Neural progenitor cell (in vitro differentiated cells): ENCODE results near the gene TOM1. TPM values are rescaled to one million over a fixed set of nuclear protein-coding genes. Genes with fewer than 3 reads are reported as not detected.

Experiments used
- DNase-seq: peaks from one replicate; pipeline ENCODE4 v3.0.0-alpha.2; 2016; ENCODE audit warnings: low spot score
- H2AFZ ChIP-seq: fragments of 200-600 bp; sonication (generic); replicated peaks from 2 replicates; pipeline ENCODE4 v1.6.1; 2016; ENCODE audit warnings: antibody characterized with exemption
- H3F3A ChIP-seq: fragments of 200-600 bp; sonication (generic); 2 replicates; pipeline ENCODE4 v1.6.1; 2016; ENCODE audit warnings: antibody characterized with exemption, low read depth
- H3K27ac ChIP-seq: fragments of 200-600 bp; sonication (generic); 2 replicates; pipeline ENCODE4 v1.5.1; 2016; ENCODE audit warnings: mild to moderate bottlenecking
- H3K27me3 ChIP-seq: fragments of 200-600 bp; sonication (generic); 2 replicates; pipeline ENCODE4 v1.6.1; 2016; ENCODE audit warnings: mild to moderate bottlenecking, moderate library complexity
- H3K36me3 ChIP-seq: fragments of 200-600 bp; sonication (generic); 2 replicates; pipeline ENCODE4 v1.5.1; 2016
- H3K4me1 ChIP-seq: fragments of 200-600 bp; sonication (generic); 2 replicates; pipeline ENCODE4 v1.6.1; 2016; ENCODE audit warnings: mixed run types
- H3K4me2 ChIP-seq: fragments of 200-600 bp; sonication (generic); 2 replicates; pipeline ENCODE4 v1.6.1; 2016
- H3K4me3 ChIP-seq: fragments of 200-600 bp; sonication (generic); 2 replicates; pipeline ENCODE4 v1.5.1; 2016
- H3K79me2 ChIP-seq: fragments of 200-600 bp; sonication (generic); 2 replicates; pipeline ENCODE4 v1.6.1; 2016; ENCODE audit warnings: low read depth
- H3K9ac ChIP-seq: fragments of 200-600 bp; sonication (generic); 2 replicates; pipeline ENCODE4 v1.6.1; 2016
- H3K9me3 ChIP-seq: fragments of 200-600 bp; sonication (generic); 2 replicates; pipeline ENCODE4 v1.5.1; 2016; ENCODE audit warnings: low read depth
- H4K20me1 ChIP-seq: fragments of 200-600 bp; sonication (generic); 2 replicates; pipeline ENCODE4 v1.6.1; 2016; ENCODE audit warnings: low read depth
- H3K27ac Mint-ChIP-seq: 3 replicates; pipeline ENCODE4 v1.8.0; 2021; ENCODE audit warnings: mixed read lengths
- H3K27me3 Mint-ChIP-seq: 2 replicates; pipeline ENCODE4 v1.8.0; 2022; ENCODE audit warnings: low read depth, mild to moderate bottlenecking, inconsistent platforms, moderate library complexity, mixed read lengths; ENCODE audit not compliant: insufficient read depth
- H3K36me3 Mint-ChIP-seq: 3 replicates; pipeline ENCODE4 v1.8.0; 2021; ENCODE audit warnings: mixed read lengths
- H3K4me1 Mint-ChIP-seq: 3 replicates; pipeline ENCODE4 v1.8.0; 2021; ENCODE audit warnings: mixed read lengths
- H3K4me3 Mint-ChIP-seq: 3 replicates; pipeline ENCODE4 v1.8.0; 2021; ENCODE audit warnings: mild to moderate bottlenecking, moderate library complexity, mixed read lengths
- H3K9me3 Mint-ChIP-seq: 3 replicates; pipeline ENCODE4 v1.8.0; 2020; ENCODE audit warnings: mixed read lengths
- CTCF ChIP-seq: fragments of 200-600 bp; sonication (generic); IDR thresholded peaks from 2 replicates; pipeline ENCODE4 v1.5.1; 2017; ENCODE audit warnings: antibody characterized with exemption, mild to moderate bottlenecking
- EZH2 ChIP-seq: fragments of 200-600 bp; sonication (generic); IDR thresholded peaks from 2 replicates; pipeline ENCODE4 v1.6.1; 2017; ENCODE audit warnings: antibody characterized with exemption, mild to moderate bottlenecking, moderate library complexity
- EZH2phosphoT487 ChIP-seq: fragments of 200-600 bp; sonication (generic); IDR thresholded peaks from 2 replicates; pipeline ENCODE4 v1.6.1; 2017; ENCODE audit warnings: antibody characterized with exemption
- total RNA-seq: library from RNA; depleted of rRNA; stranded (reverse); fragments of >200 nt; gene quantifications from 2 replicates; pipeline ENCODE4 v1.2.3, GENCODE V29; 2015; ENCODE audit warnings: low replicate concordance

TOM1 gene
- total RNA-seq, 1 donor from 2014 or later, result 28.6 TPM

GRCh38 chr22:35354068-35354467, 54.4 kb downstream of the TOM1 start:
- no peaks in the 10 kb centered on the region for H3K9me3 Mint-ChIP-seq
- Histone ChIP-seq H3K4me3 (no peak overlapping the region), H3K9ac (no peak overlapping the region), H3K9me3 (no peaks in the 10 kb centered on the region), H3K79me2 (no peaks in the 10 kb centered on the region), H3K27me3 (peaks cover 10% of the 10 kb centered on the region), H2AFZ (no peak overlapping the region), H3F3A (peaks cover 28% of the 10 kb centered on the region), H3K4me2 (no peak overlapping the region), H4K20me1 (no peaks in the 10 kb centered on the region), H3K4me1 (peaks cover 15% of the 10 kb centered on the region), H3K36me3 (no peaks in the 10 kb centered on the region), H3K27ac (no peak overlapping the region)
- no peak overlapping the region for H3K4me3 Mint-ChIP-seq
- peaks cover 9% of the 10 kb centered on the region for H3K27me3 Mint-ChIP-seq
- TF ChIP-seq EZH2phosphoT487 (no peak), EZH2 (no peak), CTCF (no peak)
- no peak overlapping the region for H3K27ac Mint-ChIP-seq
- H3K4me1 Mint-ChIP-seq, result peaks cover 26% of the 10 kb centered on the region
- DNase-seq, result no peak
- H3K36me3 Mint-ChIP-seq, result no peaks in the 10 kb centered on the region

GRCh38 chr22:35357883-35358621, 58.4 kb downstream of the TOM1 start:
- Histone ChIP-seq H2AFZ (no peak overlapping the region), H3K9me3 (no peaks in the 10 kb centered on the region), H3K27ac (no peak overlapping the region), H3K27me3 (no peaks in the 10 kb centered on the region), H3K4me3 (no peak overlapping the region), H3K79me2 (no peaks in the 10 kb centered on the region), H3K9ac (no peak overlapping the region), H3K36me3 (no peaks in the 10 kb centered on the region), H3F3A (no peaks in the 10 kb centered on the region), H4K20me1 (no peaks in the 10 kb centered on the region), H3K4me2 (no peak overlapping the region), H3K4me1 (no peaks in the 10 kb centered on the region)
- H3K9me3 Mint-ChIP-seq, result no peaks in the 10 kb centered on the region
- DNase-seq, result no peak
- H3K4me3 Mint-ChIP-seq, result no peak overlapping the region
- peaks cover 4% of the 10 kb centered on the region for H3K4me1 Mint-ChIP-seq
- H3K27me3 Mint-ChIP-seq, result peaks cover 5% of the 10 kb centered on the region
- no peaks in the 10 kb centered on the region for H3K36me3 Mint-ChIP-seq
- TF ChIP-seq EZH2 (no peak), EZH2phosphoT487 (no peak), CTCF (no peak)
- H3K27ac Mint-ChIP-seq, result no peak overlapping the region

GRCh38 chr22:35359380-35360065, 59.8 kb downstream of the TOM1 start:
- Histone ChIP-seq H2AFZ (peak overlapping the region; percentile 13), H3K27me3 (no peaks in the 10 kb centered on the region), H3K79me2 (no peaks in the 10 kb centered on the region), H3K9ac (no peak overlapping the region), H3K4me3 (no peak overlapping the region), H3K4me2 (no peak overlapping the region), H3K9me3 (no peaks in the 10 kb centered on the region), H3K27ac (no peak overlapping the region), H3K4me1 (no peaks in the 10 kb centered on the region), H4K20me1 (no peaks in the 10 kb centered on the region), H3K36me3 (no peaks in the 10 kb centered on the region), H3F3A (no peaks in the 10 kb centered on the region)
- H3K27ac Mint-ChIP-seq, result no peak overlapping the region
- DNase-seq, result no peak
- H3K9me3 Mint-ChIP-seq, result no peaks in the 10 kb centered on the region
- no peaks in the 10 kb centered on the region for H3K36me3 Mint-ChIP-seq
- H3K27me3 Mint-ChIP-seq, result peaks cover 10% of the 10 kb centered on the region
- peaks cover 4% of the 10 kb centered on the region for H3K4me1 Mint-ChIP-seq
- no peak overlapping the region for H3K4me3 Mint-ChIP-seq
- no peak for TF ChIP-seq EZH2
- no peak for TF ChIP-seq EZH2phosphoT487
- TF ChIP-seq CTCF, result no peak
